GM18511 (cell line): ENCODE results near the gene INPP5A.

Experiments
- ATAC-seq: cut with Tn5 transposase; IDR thresholded peaks from one replicate; pipeline ENCODE4 v1.9.1; 2021; ENCODE audit warnings: mild to moderate bottlenecking, moderate library complexity; ENCODE audit not compliant: unreplicated experiment

INPP5A gene

DNA sequence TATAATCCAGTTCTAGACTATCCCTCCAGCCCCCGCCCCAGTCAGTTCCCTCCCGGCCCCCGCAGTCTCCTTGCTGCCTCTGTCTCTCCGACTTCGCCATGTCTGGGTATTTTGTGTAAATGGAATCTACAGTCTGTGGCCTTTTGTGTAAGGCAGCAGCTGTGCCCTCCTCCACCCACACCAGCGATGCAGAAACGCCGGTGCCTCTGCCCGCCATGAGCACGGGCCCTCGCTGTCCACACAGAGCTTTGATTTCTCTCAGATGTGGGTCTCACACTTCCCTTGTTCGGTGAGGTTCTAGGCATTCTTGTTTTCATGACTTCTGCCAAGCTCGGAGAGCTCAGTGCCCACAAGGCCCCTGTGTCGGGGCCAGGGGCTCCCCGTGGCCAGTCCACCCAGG lies 210.5 kb downstream of the INPP5A start:
- no peak for ATAC-seq

DNA sequence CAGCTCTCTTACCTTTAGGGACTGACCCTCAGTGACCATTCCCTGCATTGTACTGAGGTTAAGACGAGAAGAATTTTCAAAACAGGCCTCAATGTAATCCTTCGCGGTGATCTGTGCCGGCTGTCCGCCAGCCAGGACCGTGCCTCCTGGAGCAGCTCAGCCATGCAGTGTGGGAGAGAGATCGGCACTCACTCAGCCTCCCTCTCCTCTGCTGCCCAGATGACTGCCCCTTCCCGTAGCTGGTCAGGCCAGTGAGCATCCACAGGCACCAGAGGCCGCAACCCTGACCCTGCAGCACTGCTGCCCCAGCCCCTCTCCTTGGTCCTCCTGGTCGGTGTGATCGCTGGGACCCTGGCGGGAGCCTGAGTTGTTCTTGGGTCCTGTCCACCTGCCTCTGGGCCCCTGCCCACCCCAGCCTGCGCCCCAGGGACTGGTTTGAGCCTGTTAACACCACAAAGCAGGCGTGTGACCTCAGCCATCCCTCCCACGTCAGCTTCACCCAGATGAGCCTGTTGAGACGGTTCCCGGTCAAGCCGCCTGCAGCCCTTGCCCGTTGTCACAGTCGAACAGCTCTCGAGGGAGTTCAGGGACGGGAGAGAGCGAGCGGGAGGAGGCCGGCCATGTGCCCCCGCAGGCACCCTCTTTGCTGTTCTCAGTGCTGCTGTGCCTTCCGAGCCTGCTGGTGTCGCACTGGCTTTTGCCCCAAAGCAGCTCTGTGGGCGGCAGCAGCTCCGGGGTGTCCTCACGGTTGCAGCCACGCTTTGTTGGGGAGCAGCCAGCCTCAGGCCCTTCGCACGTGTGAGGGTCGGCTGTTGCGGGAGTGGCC lies 211.2 kb downstream of the INPP5A start:
- ATAC-seq = no peak

DNA sequence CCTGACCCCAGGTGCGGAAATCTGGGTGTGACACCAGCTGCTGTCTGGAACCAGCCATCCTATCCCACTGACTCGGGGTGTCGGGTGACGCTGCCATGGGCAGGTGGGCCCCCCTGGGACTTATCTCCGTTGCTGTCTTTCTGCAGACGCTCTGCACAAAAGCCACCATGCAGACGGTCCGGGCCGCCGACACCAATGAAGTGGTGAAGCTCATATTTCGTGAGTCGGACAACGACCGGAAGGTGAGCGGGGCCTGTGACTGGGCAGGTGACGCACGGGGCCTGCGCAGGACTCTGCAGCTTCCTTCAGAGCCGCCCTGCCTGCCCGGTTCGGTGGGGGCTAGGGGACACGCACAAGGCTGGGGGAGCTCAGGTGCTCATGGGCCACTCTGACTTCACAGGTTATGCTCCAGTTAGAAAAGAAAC lies 211.8 kb downstream of the INPP5A start:
- no peak for ATAC-seq

DNA sequence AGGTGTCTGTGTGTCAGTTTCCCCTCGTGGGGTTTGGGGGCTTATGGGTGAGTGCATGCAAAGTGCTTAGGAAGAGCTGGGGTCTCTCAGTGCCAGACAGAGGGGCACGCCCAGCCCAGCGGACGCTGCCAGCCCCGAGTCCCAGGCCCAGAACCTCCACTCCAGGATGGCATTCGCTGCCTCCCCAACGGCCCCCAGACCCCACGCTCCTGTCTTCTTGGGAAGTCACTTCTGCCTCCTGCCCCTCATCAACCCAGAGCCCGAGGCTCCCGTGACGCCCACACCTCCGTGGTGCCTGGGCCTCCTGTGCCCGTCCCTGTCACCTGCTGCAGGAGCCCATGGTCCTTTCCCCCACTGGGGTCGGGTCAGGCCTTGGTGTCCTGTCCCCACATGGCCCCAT lies 213.3 kb downstream of the INPP5A start:
- no peak for ATAC-seq

DNA sequence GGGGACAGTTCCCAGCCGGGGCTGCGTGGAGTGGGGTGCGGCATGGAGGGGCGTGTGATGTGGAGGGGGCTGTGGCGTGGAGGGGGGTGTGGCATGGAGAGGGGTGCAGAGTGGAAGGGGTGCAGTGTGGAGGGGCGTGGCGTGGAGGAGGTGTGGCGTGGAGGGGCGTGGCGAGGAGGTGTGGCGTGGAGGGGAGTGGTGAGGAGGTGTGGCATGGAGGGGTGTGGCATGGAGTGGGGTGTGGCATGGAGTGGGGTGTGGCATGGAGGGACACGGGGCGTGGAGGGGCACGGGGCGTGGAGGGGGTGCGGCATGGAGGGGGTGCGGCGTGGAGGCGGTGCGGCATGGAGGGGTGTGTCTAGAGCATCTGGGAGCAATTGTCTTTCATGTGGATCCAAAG lies 214.8 kb downstream of the INPP5A start:
- ATAC-seq = no peak

DNA sequence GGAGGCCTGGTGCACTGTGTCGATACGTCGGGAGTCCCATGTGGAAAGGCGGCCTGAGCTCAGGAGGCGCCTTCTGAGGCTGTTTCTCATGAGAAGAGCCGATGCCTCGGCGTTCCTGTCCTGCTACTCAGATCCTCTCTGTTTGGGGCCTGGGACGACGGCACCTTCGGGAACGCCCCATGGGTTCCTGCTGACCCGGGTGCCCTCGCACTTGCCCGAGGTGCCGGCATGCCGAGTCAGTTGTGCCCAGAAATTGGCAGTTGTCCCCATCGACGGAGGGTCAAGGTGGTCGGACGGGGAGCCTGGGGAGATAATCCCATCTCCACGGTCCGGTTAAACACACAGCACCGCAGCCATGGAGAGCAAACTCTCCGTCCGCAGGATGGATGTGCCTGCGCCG lies 215.4 kb downstream of the INPP5A start:
- no peak for ATAC-seq

DNA sequence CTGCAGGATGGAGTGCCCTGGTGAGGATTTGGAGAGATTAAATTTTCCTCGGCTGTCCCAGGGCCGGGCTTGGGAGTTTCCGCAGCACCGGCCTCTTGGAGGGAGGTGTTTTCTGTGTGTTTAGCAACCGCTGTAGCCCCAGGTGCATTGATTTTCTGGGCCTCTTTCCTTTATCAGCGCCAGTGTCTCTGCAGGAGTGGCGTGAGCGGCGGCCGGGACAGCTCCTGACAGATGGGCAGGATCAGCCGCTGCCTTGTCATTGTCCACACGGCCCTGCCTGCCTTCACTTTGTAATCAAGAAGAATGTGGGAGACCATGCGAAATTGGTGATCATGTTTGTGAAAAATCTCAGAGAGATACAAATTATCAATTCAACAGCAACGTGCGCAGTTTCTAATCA lies 216.0 kb downstream of the INPP5A start:
- ATAC-seq = no peak

DNA sequence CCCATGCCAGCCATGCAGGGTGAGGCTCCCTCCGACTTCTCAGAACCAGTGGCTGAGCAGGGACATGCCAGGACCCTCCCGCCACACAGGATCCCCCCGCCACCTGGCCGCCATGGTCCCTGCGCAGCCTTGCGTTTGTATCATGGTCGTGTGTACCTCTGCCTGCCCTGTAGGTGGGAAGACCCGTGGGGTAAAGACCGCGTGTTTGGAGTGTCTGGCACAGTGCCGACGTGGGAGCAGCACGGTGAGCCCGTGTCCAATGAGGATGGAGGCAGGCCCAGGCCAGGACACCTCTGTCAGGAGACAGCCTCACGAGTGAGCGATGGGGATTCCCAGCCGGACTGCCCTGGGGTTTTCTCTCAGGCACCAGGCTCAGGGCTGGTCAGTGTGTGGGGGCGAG lies 216.5 kb downstream of the INPP5A start:
- ATAC-seq = no peak

DNA sequence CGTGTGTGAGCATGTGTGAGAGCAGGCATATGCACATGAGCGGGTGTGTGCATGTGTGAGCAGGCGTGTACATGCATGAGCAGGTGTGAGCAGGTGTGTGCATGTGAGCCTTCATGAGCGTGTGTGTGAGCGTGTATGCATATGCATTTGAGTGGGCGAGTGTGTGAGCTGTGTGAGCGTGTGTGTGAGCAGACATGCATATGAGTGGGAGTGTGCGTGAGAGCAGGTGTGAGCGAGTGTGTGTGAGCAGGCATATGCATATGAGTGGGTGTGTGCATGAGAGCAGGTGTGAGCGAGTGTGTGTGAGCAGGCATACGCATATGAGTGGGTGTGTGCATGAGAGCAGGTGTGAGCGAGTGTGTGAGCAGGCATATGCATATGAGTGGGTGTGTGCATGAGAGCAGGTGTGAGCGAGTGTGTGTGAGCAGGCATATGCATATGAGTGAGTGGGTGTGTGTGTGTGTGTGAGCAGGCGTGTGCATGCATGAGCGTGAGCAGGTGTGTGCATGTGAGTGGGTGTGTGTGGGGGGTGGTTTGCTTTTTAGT lies 217.7 kb downstream of the INPP5A start:
- ATAC-seq = no peak

DNA sequence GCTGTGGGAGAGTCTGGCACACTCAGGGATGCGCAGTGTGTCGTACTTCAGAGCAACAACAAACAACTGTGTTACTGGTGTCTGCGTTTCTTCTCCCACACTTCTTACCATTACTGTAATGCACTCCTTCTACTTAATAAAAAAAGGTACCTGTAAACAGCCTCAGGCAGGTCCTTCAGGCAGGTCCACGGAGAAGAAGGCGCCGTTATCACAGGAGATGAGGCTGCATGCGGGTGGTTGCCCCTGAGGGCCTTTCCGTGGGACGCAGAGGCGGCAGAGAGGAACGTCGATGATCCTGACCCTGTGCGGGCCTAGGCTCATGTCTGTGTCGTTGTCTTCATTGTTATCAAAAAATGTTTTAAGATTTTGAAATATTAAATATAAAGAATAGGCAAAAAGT lies 219.0 kb downstream of the INPP5A start:
- no peak for ATAC-seq

DNA sequence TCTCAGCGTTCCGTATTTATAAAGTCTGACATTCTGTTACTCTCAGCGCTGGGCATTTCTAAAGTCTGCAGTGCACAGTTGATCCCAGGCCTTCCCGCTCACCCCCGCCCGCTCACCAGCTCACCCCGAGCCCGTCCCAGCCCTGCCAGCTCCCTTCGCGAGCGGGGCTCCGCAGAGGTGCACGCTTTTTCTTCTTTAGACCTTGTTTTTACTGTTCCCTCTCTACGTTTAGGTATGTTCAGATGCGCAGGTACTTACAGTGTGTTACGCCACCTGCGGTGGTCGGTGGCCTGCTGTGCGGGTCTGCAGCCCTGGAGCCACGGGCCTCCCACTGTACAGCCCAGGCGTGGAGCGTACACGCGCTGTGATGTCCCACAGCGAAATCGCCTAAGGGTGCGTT lies 219.6 kb downstream of the INPP5A start:
- ATAC-seq = no peak

DNA sequence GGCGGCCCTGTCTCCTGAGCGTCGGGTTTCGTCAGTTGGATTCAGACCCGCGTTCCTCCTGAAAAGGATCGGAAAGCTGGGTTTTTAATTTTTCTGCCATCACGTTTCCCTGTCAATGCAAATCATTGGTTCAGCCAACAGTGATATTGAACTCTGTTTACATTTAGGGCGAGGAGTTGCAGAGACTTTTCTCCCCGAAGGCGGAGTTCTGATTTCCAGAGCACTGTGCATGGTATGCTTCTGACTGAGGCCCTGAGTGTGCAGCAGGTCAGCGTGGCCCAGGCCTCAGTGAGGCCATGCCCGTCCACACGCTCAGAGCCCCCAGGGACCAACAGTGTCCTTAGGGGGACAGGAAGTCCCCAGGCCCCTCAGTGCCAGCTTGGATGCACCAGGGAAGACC lies 221.3 kb downstream of the INPP5A start:
- ATAC-seq = no peak

DNA sequence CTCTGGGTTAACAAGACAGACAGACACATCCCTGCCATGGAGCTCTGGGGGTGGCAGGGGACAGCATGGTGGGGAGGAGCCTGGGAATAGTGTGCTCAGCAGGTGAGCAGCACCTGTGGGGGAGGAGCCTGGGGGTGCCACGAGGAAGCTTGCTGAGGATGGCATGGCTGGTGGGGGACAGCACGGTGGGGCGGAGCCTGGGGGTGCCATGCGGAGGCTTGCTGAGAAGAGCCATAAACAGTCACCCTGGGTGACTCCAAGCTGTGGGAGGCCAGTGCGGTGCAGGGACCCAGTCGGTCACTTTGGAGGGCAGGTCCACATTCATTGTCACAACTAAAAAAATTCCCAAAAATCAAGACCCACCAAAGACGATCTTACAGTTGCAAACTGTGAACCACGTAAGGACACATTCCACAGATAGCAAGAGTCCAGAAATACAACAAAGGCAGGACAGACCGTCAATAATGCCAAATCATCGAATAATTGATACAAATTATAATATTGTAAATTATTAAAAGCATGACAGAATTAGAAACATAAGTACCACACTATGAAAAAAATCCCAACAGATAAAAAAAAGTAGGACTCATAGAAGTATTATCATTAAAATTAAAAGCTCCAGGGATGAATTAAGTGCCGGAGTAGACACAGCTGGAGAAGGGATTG lies 223.9 kb downstream of the INPP5A start:
- ATAC-seq = no peak

DNA sequence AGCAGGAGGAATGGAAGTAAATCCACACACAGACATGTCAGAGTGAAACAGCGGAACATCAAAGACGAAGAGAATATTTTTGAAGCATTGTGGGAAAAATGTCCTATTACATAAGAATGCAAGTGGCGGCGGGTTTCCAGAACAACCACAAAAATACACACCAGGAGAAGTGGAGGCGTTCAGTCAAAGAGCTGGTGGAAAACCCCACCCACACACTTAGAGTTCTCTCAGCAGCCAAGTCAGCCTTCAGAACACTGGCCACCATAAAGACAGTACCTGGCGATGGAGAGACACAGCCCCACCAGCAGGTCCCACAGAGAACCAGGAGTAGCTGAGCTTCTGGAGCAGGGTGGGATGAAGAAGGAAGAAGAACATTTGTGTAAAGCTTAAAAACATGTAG lies 224.7 kb downstream of the INPP5A start:
- ATAC-seq = no peak

DNA sequence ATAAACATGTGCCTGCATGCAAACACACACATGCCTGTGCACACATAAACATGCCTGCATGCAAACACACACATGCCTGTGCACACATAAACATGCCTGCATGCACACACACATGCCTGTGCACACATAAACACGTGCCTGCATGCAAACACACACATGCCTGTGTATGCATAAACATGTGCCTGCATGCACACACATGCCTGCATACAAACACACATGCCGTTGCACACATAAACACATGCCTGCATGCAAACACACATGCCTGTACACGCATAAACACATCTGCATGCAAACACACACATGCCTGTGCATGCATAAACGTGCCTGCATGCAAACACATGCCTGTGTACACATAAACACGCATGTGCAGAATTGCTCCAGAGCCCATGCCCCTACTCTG lies 226.0 kb downstream of the INPP5A start:
- ATAC-seq = no peak

DNA sequence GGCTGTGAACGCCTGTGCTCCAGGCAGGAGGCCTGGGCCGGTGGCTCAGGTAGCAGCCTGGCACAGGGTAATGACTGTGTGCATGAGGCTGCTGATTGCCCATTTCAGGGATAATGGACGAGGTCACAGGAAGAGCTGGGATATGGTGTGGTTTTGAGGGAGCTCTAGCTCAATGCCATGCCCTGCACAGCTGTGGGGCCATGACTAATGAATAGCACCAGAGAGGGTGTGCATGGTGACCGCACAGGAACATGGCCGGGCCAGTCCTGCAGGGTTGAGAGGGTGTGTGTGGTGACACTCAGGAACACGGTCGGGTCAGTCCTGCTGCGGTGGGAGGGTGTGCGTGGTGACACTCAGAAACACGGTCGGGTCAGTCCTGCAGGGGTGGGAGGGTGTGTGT lies 226.5 kb downstream of the INPP5A start:
- ATAC-seq = no peak

DNA sequence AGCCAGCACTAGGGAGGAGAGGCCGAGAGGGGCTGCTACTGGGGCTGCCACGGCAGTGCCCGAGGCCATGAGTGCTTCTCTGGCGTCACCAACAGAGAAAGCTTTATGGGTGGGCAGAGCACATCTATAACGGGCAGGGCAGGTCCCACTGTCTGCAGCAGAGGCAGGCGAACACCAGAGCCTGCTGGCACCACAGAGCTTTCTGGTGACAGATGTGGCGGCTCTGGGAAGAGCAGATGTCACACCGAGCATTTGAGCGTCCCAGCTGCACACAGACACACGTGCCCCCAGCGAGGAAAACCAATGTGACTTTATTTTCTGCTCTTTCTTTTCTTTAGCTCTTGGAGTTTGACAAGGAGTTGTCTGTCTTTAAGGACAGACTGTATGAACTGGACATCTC lies 227.8 kb downstream of the INPP5A start:
- ATAC-seq = no peak

DNA sequence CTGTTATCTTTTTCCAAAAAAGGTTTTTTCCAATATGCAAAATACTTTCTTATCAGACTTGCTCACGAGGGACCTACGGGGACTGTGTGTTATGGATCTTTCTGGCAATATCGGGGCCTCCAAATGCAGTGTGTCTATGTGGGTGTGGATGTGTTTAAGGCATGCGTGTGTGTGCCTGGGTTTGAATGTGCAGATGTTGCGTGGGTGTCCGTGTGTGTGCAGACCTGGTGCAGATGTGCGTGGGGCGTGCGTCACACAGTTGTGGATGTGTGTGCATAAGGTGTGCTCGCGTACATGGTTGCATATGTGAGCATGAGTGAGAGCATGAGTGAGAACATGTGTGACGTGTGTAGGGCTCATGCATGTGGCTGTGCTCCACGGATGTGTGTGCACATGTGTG lies 228.7 kb downstream of the INPP5A start:
- ATAC-seq = no peak

DNA sequence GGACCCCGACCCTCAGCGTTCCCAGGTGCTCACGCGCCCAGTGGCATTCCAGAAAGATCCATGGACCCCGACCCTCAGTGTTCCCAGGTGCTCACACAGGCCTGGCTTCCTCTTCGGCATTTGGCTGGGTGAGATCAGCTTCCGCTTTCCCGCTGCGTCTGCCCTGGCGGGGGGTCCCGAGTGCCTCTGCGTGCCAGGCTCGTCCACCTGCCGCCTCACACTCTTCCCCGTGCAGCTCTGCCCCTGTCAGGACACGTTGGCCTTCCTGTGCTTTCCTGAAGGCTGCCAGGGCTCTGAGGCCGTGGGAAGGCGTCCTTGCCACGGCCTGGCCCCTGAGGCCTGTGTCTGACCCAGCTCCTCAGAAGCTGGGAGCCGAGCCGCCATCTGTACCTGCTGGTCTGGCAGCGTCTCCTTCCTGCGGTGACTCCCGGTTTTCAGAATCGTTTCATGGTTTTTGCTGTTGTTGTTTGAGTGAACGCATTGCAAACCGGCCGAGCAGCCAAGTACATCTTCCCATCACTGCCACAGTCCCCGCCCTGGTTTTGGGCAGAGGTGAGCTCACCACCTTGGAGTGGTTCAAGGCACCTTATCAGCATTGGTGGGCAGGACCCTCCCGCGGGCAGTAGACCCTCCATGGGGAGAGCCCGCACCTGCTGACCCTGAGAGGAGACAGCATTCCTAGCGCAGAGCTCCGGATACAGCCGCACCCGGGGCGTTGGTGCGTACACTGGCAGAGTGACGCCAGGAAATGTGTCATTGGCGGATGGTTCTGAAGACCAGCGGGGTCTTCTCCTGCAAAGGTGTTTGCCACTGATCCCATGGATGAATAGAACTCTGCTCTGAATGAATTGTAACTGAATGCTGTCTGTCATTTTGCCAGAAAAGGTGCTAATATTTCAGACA lies 231.0 kb downstream of the INPP5A start:
- ATAC-seq = no peak

DNA sequence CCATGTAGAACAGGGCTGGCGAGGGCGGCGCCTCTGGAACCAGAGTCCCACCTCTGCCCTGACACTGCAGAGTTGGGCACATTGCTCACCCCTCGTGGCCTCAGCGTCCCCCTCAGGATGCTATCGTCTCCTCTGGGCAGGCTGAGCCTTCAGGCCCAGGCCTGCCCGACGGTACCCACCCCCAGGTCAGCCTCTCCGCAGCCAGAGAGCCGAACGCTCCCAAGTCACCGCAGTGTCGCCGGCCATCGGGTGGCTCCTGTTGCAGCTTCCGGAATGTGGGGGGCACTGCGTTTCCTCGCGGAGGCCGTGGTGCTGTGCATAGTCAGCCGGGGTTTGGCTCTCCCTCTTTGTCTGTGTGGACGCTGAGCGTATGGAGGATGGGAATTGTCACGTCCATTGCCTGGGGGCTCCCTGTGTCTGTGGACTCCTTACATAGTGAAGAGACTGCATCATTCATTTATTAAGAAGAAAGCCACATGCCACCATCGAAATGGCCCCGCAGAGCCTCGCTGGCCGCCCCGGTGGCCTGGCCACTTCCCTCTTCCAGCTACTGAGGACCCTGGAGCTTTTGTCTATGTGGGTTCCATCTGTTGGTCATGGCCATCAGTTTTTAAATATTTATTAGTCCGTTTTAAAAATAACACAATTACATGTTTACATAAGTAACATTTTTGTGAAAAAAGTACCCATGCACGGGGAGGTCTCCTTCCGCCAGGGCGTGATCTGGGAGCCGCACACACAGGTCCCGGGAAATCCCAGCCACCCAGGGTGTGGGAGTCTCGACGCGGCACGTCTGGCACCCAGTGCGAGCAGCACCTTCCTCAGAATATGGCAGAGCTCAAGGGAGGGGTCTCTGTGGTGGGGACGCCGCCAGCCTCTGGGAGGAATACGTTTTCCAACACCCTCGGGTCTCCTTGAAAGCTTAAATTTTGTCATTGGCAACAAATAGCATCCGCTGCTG lies 232.8 kb downstream of the INPP5A start:
- ATAC-seq = no peak
